Body of pancreas (tissue), 4 donors: ENCODE data around the gene MGAT2. TPM values are rescaled to one million over a fixed set of nuclear protein-coding genes. Genes with fewer than 3 reads are reported as not detected.
"Not testable (repeated sequence)": the region's sequence is repeated elsewhere in the genome, so short reads cannot be mapped to it uniquely, and the experiment has no call there.

Experiments used
- ATAC-seq: fragments of 150-250 bp; one replicate; pipeline ENCODE4 v1.9.1; 2016
- DNase-seq, 4 donors: peaks; one replicate each; pipeline ENCODE4 v3.0.0-alpha.2; 2019
- H3K27ac ChIP-seq, 4 donors: fragments of 200-600 bp; sonication (generic); 1 replicate in 3 of 4; 2 replicates in 1 of 4; pipeline versions ENCODE4 v1.5.1 to v1.6.1; 2016 to 2019; ENCODE audit warnings: mild to moderate bottlenecking in 1 of 4, mixed read lengths in 1 of 4, moderate library complexity in 1 of 4
- H3K27me3 ChIP-seq, 2 donors: fragments of 200-600 bp; sonication (generic); one replicate each; pipeline ENCODE4 v1.6.0; 2016; ENCODE audit warnings: mild to moderate bottlenecking in 1 of 2
- H3K36me3 ChIP-seq, 2 donors: fragments of 200-600 bp; sonication (generic); replicated peaks in 1 of 2; 2 replicates each; pipeline ENCODE4 v1.5.1; 2016; ENCODE audit warnings: low read depth in 2 of 2; ENCODE audit not compliant: insufficient read depth in 1 of 2
- H3K4me1 ChIP-seq: fragments of 200-600 bp; sonication (generic); one replicate; pipeline ENCODE4 v1.6.0; 2016
- H3K4me3 ChIP-seq, 2 donors: fragments of 200-600 bp; sonication (generic); 1 replicate in 1 of 2; 2 replicates in 1 of 2; pipeline ENCODE4 v1.5.1; 2016 to 2019
- H3K9me3 ChIP-seq, 3 donors: fragments of 200-600 bp; sonication (generic); 1 replicate in 2 of 3; 2 replicates in 1 of 3; pipeline ENCODE4 v1.5.1; 2016
- CTCF ChIP-seq, 7 experiments: fragments of 450-650 bp in 4 of 7; fragments of 200-600 bp in 3 of 7; sonication (generic) in 3 of 7; IDR thresholded peaks; one replicate each; pipeline ENCODE4 v1.5.1; 2016 to 2019; ENCODE audit warnings: antibody characterized with exemption in 7 of 7
- POLR2A ChIP-seq, 3 donors: fragments of 450-650 bp; IDR thresholded peaks; one replicate each; pipeline ENCODE4 v1.6.1; 2016; ENCODE audit warnings: antibody characterized with exemption in 3 of 3, mild to moderate bottlenecking in 2 of 3
- WGBS, 2 donors: methylation state at CpG; one replicate each; pipeline ENCODE4 v1.1.5; 2017; 5-methylcytosine and 5-hydroxymethylcytosine counted together
- intact Hi-C: fragments of 100-400 bp; cut with DNase I; formaldehyde crosslinking; loops from one replicate; pipeline ENCODE4 v1.15.1; 2023
- total RNA-seq, 2 donors: library from RNA; depleted of rRNA; stranded (reverse); fragments of >200 nt; gene quantifications; one replicate each; pipeline ENCODE4 v1.1.0, GENCODE V29; 2016

The MGAT2 gene
- total RNA-seq, 2 donors from 2014 or later = 27.5 to 37.6 TPM

- Histone ChIP-seq H3K9me3 (no peaks in the 10 kb centered on the region), H3K27ac (no peak overlapping the region), H3K27me3 (no peaks in the 10 kb centered on the region), H3K36me3 (no peaks in the 10 kb centered on the region), H3K4me1 (peaks cover 3% of the 10 kb centered on the region), H3K4me3 (no peak overlapping the region)
- intact Hi-C loops = no loop called here
- ATAC-seq (no peak), DNase-seq (no peak)
- WGBS, 2 donors = 89 to 94% methylated on average over 7 to 8 of the region's 8 CpGs
- TF ChIP-seq CTCF (IDR thresholded peaks at IDR 0.05) = no peak
Observed at GRCh38 chr14:49612671-49613070, 7.9 kb upstream of the MGAT2 start.

- ATAC-seq = no peak
- DNase-seq = no peak
- WGBS, 2 donors = 73 to 77% methylated on average over 2 of the region's 2 CpGs
- H3K27me3 ChIP-seq = no peaks in the 10 kb centered on the region
- no peak overlapping the region for H3K4me3 ChIP-seq
- no peak overlapping the region for H3K27ac ChIP-seq
- no peak for TF ChIP-seq CTCF (IDR thresholded peaks at IDR 0.05)
- no peak for TF ChIP-seq POLR2A (IDR thresholded peaks at IDR 0.05)
- peaks cover 13% of the 10 kb centered on the region for H3K4me1 ChIP-seq
- H3K36me3 ChIP-seq = peaks cover 0 to 6% of the 10 kb centered on the region in 2 donors
- intact Hi-C loops = no loop called here
- H3K9me3 ChIP-seq = no peaks in the 10 kb centered on the region
Observed at GRCh38 chr14:49614196-49614595, 6.4 kb upstream of the MGAT2 start.

GRCh38 chr14:49615776-49616175 is 4.8 kb upstream of the MGAT2 start:
- WGBS, 2 donors = 76 to 81% methylated on average over 6 of the region's 6 CpGs
- TF ChIP-seq POLR2A (IDR thresholded peaks at IDR 0.05) (no peak), CTCF (IDR thresholded peaks at IDR 0.05) (no peak)
- Histone ChIP-seq H3K9me3 (no peaks in the 10 kb centered on the region), H3K4me3 (no peak overlapping the region), H3K27me3 (no peaks in the 10 kb centered on the region), H3K4me1 (peaks cover 13% of the 10 kb centered on the region), H3K27ac (no peak overlapping the region), H3K36me3 (peaks cover 0 to 6% of the 10 kb centered on the region in 2 donors)
- intact Hi-C loops = no loop called here
- ATAC-seq (no peak), DNase-seq (no peak)

GRCh38 chr14:49617852-49618519 is 2.6 kb upstream of the MGAT2 start:
- DNase-seq (no peak), ATAC-seq (no peak)
- no peaks in the 10 kb centered on the region for H3K9me3 ChIP-seq
- no peak for TF ChIP-seq CTCF (IDR thresholded peaks at IDR 0.05)
- no peaks in the 10 kb centered on the region for H3K27me3 ChIP-seq
- peaks cover 27% of the 10 kb centered on the region for H3K4me1 ChIP-seq
- H3K27ac ChIP-seq = no peak overlapping the region
- 79 to 88% methylated on average over 6 of the region's 6 CpGs for WGBS, 2 donors
- no peak overlapping the region for H3K4me3 ChIP-seq
- intact Hi-C loops = no loop called here
- peaks cover 0 to 6% of the 10 kb centered on the region in 2 donors for H3K36me3 ChIP-seq

GRCh38 chr14:49619273-49619672 is 1.3 kb upstream of the MGAT2 start:
- peak overlapping the region in 3 of 4 donors; percentile 83 to 98 (median 98) for H3K27ac ChIP-seq
- intact Hi-C loops, H3K27me3 ChIP-seq, ATAC-seq, DNase-seq, H3K36me3 ChIP-seq, H3K9me3 ChIP-seq: not testable (repeated sequence)
- H3K4me3 ChIP-seq = peak overlapping the region; percentile 66 to 77
- H3K4me1 ChIP-seq = peaks cover 40% of the 10 kb centered on the region
- 31 to 41% methylated on average over 14 to 19 of the region's 19 CpGs for WGBS, 2 donors
